HEK293 (cell line): ENCODE data around the gene C12orf57.
A peak's percentile ranks its signal among the peaks of the same experiment; 100 is the strongest.

Experiments
- CTCF ChIP-seq: fragments of 450-650 bp; formaldehyde crosslinking; IDR thresholded peaks from 2 replicates; pipeline ENCODE4 v1.5.1; 2016; ENCODE audit warnings: missing biosample characterization, missing genetic modification characterization
- MZF1 ChIP-seq: fragments of 450-650 bp; formaldehyde crosslinking; IDR thresholded peaks from 2 replicates; pipeline ENCODE4 v1.5.1; 2017; ENCODE audit warnings: missing biosample characterization, missing genetic modification characterization, borderline replicate concordance
- REST ChIP-seq: fragments of 450-650 bp; formaldehyde crosslinking; IDR thresholded peaks from 2 replicates; pipeline ENCODE4 v1.5.1; 2016; ENCODE audit warnings: missing biosample characterization, missing genetic modification characterization
- SALL2 ChIP-seq: fragments of 450-650 bp; formaldehyde crosslinking; IDR thresholded peaks from 2 replicates; pipeline ENCODE4 v1.5.0; 2017; ENCODE audit warnings: missing biosample characterization, mild to moderate bottlenecking, missing genetic modification characterization, borderline replicate concordance
- SP2 ChIP-seq: fragments of 450-650 bp; formaldehyde crosslinking; IDR thresholded peaks from 2 replicates; pipeline ENCODE4 v1.5.1; 2016; ENCODE audit warnings: missing biosample characterization, missing genetic modification characterization
- ZNF140 ChIP-seq: fragments of 450-650 bp; formaldehyde crosslinking; IDR thresholded peaks from 2 replicates; pipeline ENCODE4 v1.5.1; 2016; ENCODE audit warnings: missing biosample characterization, missing genetic modification characterization
- ZNF169 ChIP-seq: fragments of 450-650 bp; formaldehyde crosslinking; IDR thresholded peaks from 2 replicates; pipeline ENCODE4 v1.5.1; 2016; ENCODE audit warnings: missing biosample characterization, missing genetic modification characterization
- ZNF211 ChIP-seq: fragments of 450-650 bp; formaldehyde crosslinking; IDR thresholded peaks from 2 replicates; pipeline ENCODE4 v1.5.1; 2016; ENCODE audit warnings: low read depth, missing biosample characterization, missing genetic modification characterization
- ZNF513 ChIP-seq: fragments of 450-650 bp; IDR thresholded peaks from 2 replicates; pipeline ENCODE4 v1.5.1; 2018; ENCODE audit warnings: missing biosample characterization, missing genetic modification characterization
- ZNF629 ChIP-seq: fragments of 450-650 bp; formaldehyde crosslinking; IDR thresholded peaks from 2 replicates; pipeline ENCODE4 v1.5.1; 2017; ENCODE audit warnings: missing biosample characterization, missing genetic modification characterization
- ZNF692 ChIP-seq: fragments of 450-650 bp; formaldehyde crosslinking; IDR thresholded peaks from 2 replicates; pipeline ENCODE4 v1.5.1; 2016; ENCODE audit warnings: missing biosample characterization, missing genetic modification characterization
- ZSCAN5A ChIP-seq: fragments of 450-650 bp; formaldehyde crosslinking; IDR thresholded peaks from 2 replicates; pipeline ENCODE4 v1.5.1; 2016; ENCODE audit warnings: missing biosample characterization, missing genetic modification characterization

- TF ChIP-seq CTCF (no peak), ZNF629 (tag by site-specific recombination) (0 out of 2 replicates have a peak, but pooled peaks have one; percentile 11), SP2 (tag by site-specific recombination) (no peak), MZF1 (tag by site-specific recombination) (no peak), SALL2 (tag by site-specific recombination) (no peak), REST (tag by site-specific recombination) (no peak), ZNF169 (tag by site-specific recombination) (no peak), ZNF211 (no peak), ZNF692 (no peak), ZNF140 (tag by site-specific recombination) (no peak), ZNF513 (tag by site-specific recombination) (no peak), ZSCAN5A (tag by site-specific recombination) (no peak)
Measured at GRCh38 chr12:6903722-6904121, 40.1 kb upstream of the C12orf57 start.
